K562 (cell line): Measurements from ENCODE around the gene CDK4. TPM values are rescaled to one million over a fixed set of nuclear protein-coding genes. Genes with fewer than 3 reads are reported as not detected.

Experiments used
- ATAC-seq: fragments of 200-7000 bp; cut with Tn5 transposase; 3 replicates; pipeline ENCODE4 v1.9.1; 2020; ENCODE audit warnings: moderate library complexity
- BruUV-seq: library from RNA; stranded (reverse); fragments of 400-500 nt; replicated peaks from 2 replicates; lab custom pipeline; 2021; lab: Mats Ljungman, UMichigan
- CTCF ChIA-PET: fragments of 300-600 bp; formaldehyde crosslinking; extraction: SDS; loops from one replicate; lab custom pipeline; 2021; ENCODE audit warnings: low intra/inter-chr PET ratio; lab: Yijun Ruan, JAX
- POLR2A ChIA-PET: fragments of 300-600, 350-650 bp; sonication (Branson Sonifier 250); formaldehyde crosslinking; extraction: SDS; loops from one replicate; lab custom pipeline; 2021; ENCODE audit warnings: antibody characterized with exemption, inconsistent platforms; lab: Yijun Ruan, JAX
- DNase-seq, 4 experiments: peaks; one replicate each; pipeline versions ENCODE4 v3.0.0 to v3.0.0-alpha.2; 2011 to 2018; ENCODE audit warnings: low spot score in 3 of 4, mixed read lengths in 3 of 4; ENCODE audit errors: extremely low read depth in 1 of 4
- FAIRE-seq: peaks from 2 replicates; lab custom pipeline; 2011; peaks lifted over from hg19 to GRCh38; lab: Jason Lieb, UNC
- H2AFZ ChIP-seq: 2 replicates; pipeline ENCODE4 v1.6.0; 2011; ENCODE audit warnings: low read depth, low read length, control low read depth, inconsistent platforms
- H3K27ac ChIP-seq: fragments of 200-600 bp; 3 replicates; pipeline ENCODE4 v1.8.0; 2011; ENCODE audit warnings: low read depth, mild to moderate bottlenecking, control low read depth, inconsistent platforms, low read length, moderate library complexity, mixed read lengths; ENCODE audit errors: extremely low read depth
- H3K27me3 ChIP-seq, 2 experiments: fragments of 300-600 bp in 1 of 2; 2 replicates in 1 of 2; 3 replicates in 1 of 2; pipeline versions ENCODE4 v1.6.0 to v1.8.0; 2011; ENCODE audit warnings: inconsistent platforms in 2 of 2, low read length in 2 of 2, mild to moderate bottlenecking in 1 of 2, mixed read lengths in 1 of 2, moderate library complexity in 1 of 2; ENCODE audit not compliant: control insufficient read depth in 2 of 2, insufficient read depth in 2 of 2
- H3K36me3 ChIP-seq: fragments of 300-600 bp; 3 replicates; pipeline ENCODE4 v1.8.0; 2011; ENCODE audit warnings: mild to moderate bottlenecking, low read length, inconsistent platforms; ENCODE audit not compliant: control insufficient read depth, insufficient read depth
- H3K4me1 ChIP-seq, 2 experiments: fragments of 200-600 bp in 1 of 2; replicated peaks in 1 of 2; 2 replicates in 1 of 2; 3 replicates in 1 of 2; pipeline versions ENCODE4 v1.5.1 to v1.8.0; 2011; ENCODE audit warnings: inconsistent platforms in 2 of 2, low read length in 2 of 2, mild to moderate bottlenecking in 1 of 2, mixed read lengths in 1 of 2, moderate library complexity in 1 of 2; ENCODE audit not compliant: control insufficient read depth in 2 of 2, insufficient read depth in 2 of 2
- H3K4me2 ChIP-seq: 2 replicates; pipeline ENCODE4 v1.6.1; 2011; ENCODE audit warnings: low read length, control low read depth, inconsistent platforms, mixed read lengths; ENCODE audit not compliant: insufficient read depth
- H3K4me3 ChIP-seq: fragments of 200-600 bp; sonication (generic), shearing (Covaris generic); 2 replicates; pipeline ENCODE4 v1.5.1; 2016; ENCODE audit warnings: control low read depth, inconsistent platforms
- H3K79me2 ChIP-seq: fragments of 200-600 bp; 3 replicates; pipeline ENCODE4 v1.8.0; 2011; ENCODE audit warnings: low read length, inconsistent platforms; ENCODE audit not compliant: control insufficient read depth, insufficient read depth
- H3K9ac ChIP-seq, 2 experiments: 2 replicates each; pipeline versions ENCODE4 v1.6.0 to v1.6.1; 2011; ENCODE audit warnings: low read depth in 2 of 2, low read length in 2 of 2, control low read depth in 1 of 2, inconsistent platforms in 1 of 2, mild to moderate bottlenecking in 1 of 2, mixed read lengths in 1 of 2; ENCODE audit not compliant: insufficient read depth in 1 of 2
- H3K9me1 ChIP-seq: one replicate; pipeline ENCODE4 v1.6.0; 2011; ENCODE audit warnings: inconsistent platforms, mild to moderate bottlenecking, low read length, moderate library complexity; ENCODE audit not compliant: control insufficient read depth, insufficient read depth
- H3K9me3 ChIP-seq: replicated peaks from 2 replicates; pipeline ENCODE4 v1.5.1; 2011; ENCODE audit warnings: low read depth, low read length, inconsistent platforms; ENCODE audit not compliant: control insufficient read depth, insufficient read depth
- H4K20me1 ChIP-seq: replicated peaks from 2 replicates; pipeline ENCODE4 v1.6.1; 2011; ENCODE audit warnings: low read length, inconsistent platforms, mixed read lengths; ENCODE audit not compliant: control insufficient read depth, insufficient read depth
- BACH1 ChIP-seq: fragments of 200-800 bp; sonication (Bioruptor generic); IDR thresholded peaks from 2 replicates; pipeline ENCODE4 v1.6.1; 2016; ENCODE audit warnings: missing genetic modification characterization, missing compliant biosample characterization
- CBX1 ChIP-seq: sonication (generic); IDR thresholded peaks from 2 replicates; pipeline ENCODE4 v1.6.1; 2016; ENCODE audit warnings: antibody characterized with exemption, low read depth, mild to moderate bottlenecking
- CCAR2 ChIP-seq: fragments of 200-400 bp; formaldehyde crosslinking; IDR thresholded peaks from 2 replicates; pipeline ENCODE4 v1.6.1; 2017; ENCODE audit warnings: mild to moderate bottlenecking, low read depth, low read length
- KDM4B ChIP-seq, 2 experiments: fragments of 450-650 bp in 1 of 2; sonication (generic) in 1 of 2; IDR thresholded peaks; 2 replicates each; pipeline ENCODE4 v1.6.1; 2016 to 2017; ENCODE audit warnings: borderline replicate concordance in 2 of 2, antibody characterized with exemption in 1 of 2, low read depth in 1 of 2, mild to moderate bottlenecking in 1 of 2
- NRF1 ChIP-seq, 2 experiments: fragments of 450-650 bp; IDR thresholded peaks in 1 of 2; conservative IDR thresholded peaks in 1 of 2; 2 replicates each; pipeline ENCODE4 v1.6.1; 2014; ENCODE audit warnings: mild to moderate bottlenecking in 2 of 2
- POLR2B ChIP-seq: fragments of 450-650 bp; IDR thresholded peaks from 2 replicates; pipeline ENCODE4 v1.6.1; 2018; ENCODE audit warnings: low read depth; ENCODE audit not compliant: partially characterized antibody
- TAL1 ChIP-seq: fragments of 450-650 bp; IDR thresholded peaks from 2 replicates; pipeline ENCODE4 v1.6.1; 2016; ENCODE audit warnings: mild to moderate bottlenecking
- WGBS: fragments of 100-300 bp; shearing (Covaris generic); methylation state at CpG from one replicate; pipeline ENCODE4 v1.1.6; 2016; ENCODE audit warnings: low coverage, mixed read lengths; ENCODE audit not compliant: insufficient coverage; ENCODE audit errors: missing lambda C conversion rate; 5-methylcytosine and 5-hydroxymethylcytosine counted together
- in situ Hi-C: fragments of 300-500 bp; cut with MboI; formaldehyde crosslinking; loops from 4 replicates; pipeline ENCODE4 v1.15.0; 2018; ENCODE audit warnings: inconsistent platforms, mixed read lengths
- intact Hi-C: fragments of 100-400 bp; cut with micrococcal nuclease; formaldehyde crosslinking; loops from 2 replicates; pipeline ENCODE4 v1.14.2; 2022
- polyA plus RNA-seq, 8 experiments: library from polyadenylated mRNA; depleted of rRNA in 4 of 8; stranded (reverse) in 5 of 8; unstranded in 3 of 8; fragments of >200 nt; fragmentation: Nextera tagmentation in 2 of 8; fragmentation: Illumina TruSeq in 1 of 8; extraction: Ambion mirVana in 2 of 8; extraction: Trizol in 1 of 8; gene quantifications; 2 replicates each; pipeline versions ENCODE4 v1.2.1 to v1.2.3, GENCODE V29; 2011 to 2014; ENCODE audit warnings: inconsistent platforms in 1 of 8, missing spikeins in 1 of 8
- total RNA-seq, 7 experiments: library from RNA; depleted of rRNA in 6 of 7; stranded (reverse); fragments of >200 nt in 6 of 7; fragmentation: Illumina TruSeq in 2 of 7; extraction: Trizol in 2 of 7; gene quantifications; 2 replicates each; pipeline versions ENCODE4 v1.2.1 to v1.2.3, GENCODE V29; 2011 to 2021; ENCODE audit warnings: low replicate concordance in 1 of 7
- TF ChIP-seq, protein P1 (sequence below), 2 experiments: fragments of 250-450 bp in 1 of 2; fragments of 450-650 bp in 1 of 2; sonication (Bioruptor Pico) in 1 of 2; IDR thresholded peaks; 2 replicates each; pipeline versions ENCODE4 v1.6.1 to v1.8.0; 2016 to 2021; ENCODE audit warnings: mild to moderate bottlenecking in 2 of 2, moderate library complexity in 2 of 2, missing compliant biosample characterization in 1 of 2, missing genetic modification characterization in 1 of 2
- TF ChIP-seq, protein P2 (sequence below): sonication (generic); formaldehyde crosslinking; IDR thresholded peaks from 2 replicates; pipeline ENCODE4 v1.8.0; 2022; ENCODE audit warnings: mild to moderate bottlenecking, missing genetic modification reagents

Gene CDK4
- total and polyA plus RNA-seq, 9 of the 15 experiments (the other 6 are each of a cell fraction or from before 2014, with no cell fraction given), result 37.8 to 436 (median 238) TPM

GRCh38 chr12:57712701-57713100, 39.4 kb downstream of the CDK4 start:
- ChIA-PET CTCF (no interaction called here), POLR2A (interaction anchor here (0.7 to 1.2 kb wide), 3 partner anchors 11 to 17 kb away, joined by 3 to 5 read pairs (median 4); no protein-coding TSS in a partner anchor)
- Histone ChIP-seq H3K9me1 (no peaks in the 10 kb centered on the region), H2AFZ (no peak overlapping the region), H3K9me3 (no peaks in the 10 kb centered on the region), H3K36me3 (peaks cover 21% of the 10 kb centered on the region; the same call in 2 of the 3 replicates), H3K9ac (no peak overlapping the region), H3K79me2 (no peaks in the 10 kb centered on the region), H3K4me1 (no peaks in the 10 kb centered on the region; a peak in 2 of 5 replicates)
- no TSS peak for BruUV-seq
- intact Hi-C loops, result no loop called here
- WGBS, result 61% methylated on average over 3 of the region's 3 CpGs
- TF ChIP-seq POLR2B (no peak), KDM4B (IDR thresholded peaks at IDR 0.05; ENCODE audit: borderline replicate concordance in 2 of 2, low read depth in 1 of 2) (no peak), NRF1 (conservative IDR thresholded peaks at IDR 0.05 in 1 of 2, IDR thresholded peaks at IDR 0.05 in 1 of 2) (no peak), TAL1 (no peak), CCAR2 (no peak), CBX1 (no peak), BACH1 (no peak)
- TF ChIP-seq, protein P1, sequence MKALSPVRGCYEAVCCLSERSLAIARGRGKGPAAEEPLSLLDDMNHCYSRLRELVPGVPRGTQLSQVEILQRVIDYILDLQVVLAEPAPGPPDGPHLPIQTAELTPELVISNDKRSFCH (CRISPR knock-in tag; IDR thresholded peaks at IDR 0.05), result no peak
- TF ChIP-seq, protein P1 (tag; IDR thresholded peaks at IDR 0.05), result no peak
- TF ChIP-seq, protein P2, sequence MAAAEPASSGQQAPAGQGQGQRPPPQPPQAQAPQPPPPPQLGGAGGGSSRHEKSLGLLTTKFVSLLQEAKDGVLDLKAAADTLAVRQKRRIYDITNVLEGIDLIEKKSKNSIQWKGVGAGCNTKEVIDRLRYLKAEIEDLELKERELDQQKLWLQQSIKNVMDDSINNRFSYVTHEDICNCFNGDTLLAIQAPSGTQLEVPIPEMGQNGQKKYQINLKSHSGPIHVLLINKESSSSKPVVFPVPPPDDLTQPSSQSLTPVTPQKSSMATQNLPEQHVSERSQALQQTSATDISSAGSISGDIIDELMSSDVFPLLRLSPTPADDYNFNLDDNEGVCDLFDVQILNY, result no peak
- TF ChIP-seq, all 486 proteins: peak for 0
- in situ Hi-C loops, result no loop called here
- Histone ChIP-seq H4K20me1 (no peaks in the 10 kb centered on the region), H3K27ac (no peak overlapping the region), H3K4me2 (no peak overlapping the region), H3K4me3 (no peak overlapping the region), H3K27me3 (no peaks in the 10 kb centered on the region)
- ATAC-seq (no peak), FAIRE-seq (no peak), DNase-seq (no peak)
